Neural progenitor cell (in vitro differentiated cells): ENCODE data around the gene ZDHHC17. TPM values are rescaled to one million over a fixed set of nuclear protein-coding genes. Genes with fewer than 3 reads are reported as not detected.
A peak's percentile ranks its signal among the peaks of the same experiment; 100 is the strongest.

Source experiments
- DNase-seq: peaks from one replicate; pipeline ENCODE4 v3.0.0-alpha.2; 2016; ENCODE audit warnings: low spot score
- H2AFZ ChIP-seq: fragments of 200-600 bp; sonication (generic); replicated peaks from 2 replicates; pipeline ENCODE4 v1.6.1; 2016; ENCODE audit warnings: antibody characterized with exemption
- H3F3A ChIP-seq: fragments of 200-600 bp; sonication (generic); 2 replicates; pipeline ENCODE4 v1.6.1; 2016; ENCODE audit warnings: antibody characterized with exemption, low read depth
- H3K27ac ChIP-seq: fragments of 200-600 bp; sonication (generic); 2 replicates; pipeline ENCODE4 v1.5.1; 2016; ENCODE audit warnings: mild to moderate bottlenecking
- H3K27me3 ChIP-seq: fragments of 200-600 bp; sonication (generic); 2 replicates; pipeline ENCODE4 v1.6.1; 2016; ENCODE audit warnings: mild to moderate bottlenecking, moderate library complexity
- H3K36me3 ChIP-seq: fragments of 200-600 bp; sonication (generic); 2 replicates; pipeline ENCODE4 v1.5.1; 2016
- H3K4me1 ChIP-seq: fragments of 200-600 bp; sonication (generic); 2 replicates; pipeline ENCODE4 v1.6.1; 2016; ENCODE audit warnings: mixed run types
- H3K4me2 ChIP-seq: fragments of 200-600 bp; sonication (generic); 2 replicates; pipeline ENCODE4 v1.6.1; 2016
- H3K4me3 ChIP-seq: fragments of 200-600 bp; sonication (generic); 2 replicates; pipeline ENCODE4 v1.5.1; 2016
- H3K79me2 ChIP-seq: fragments of 200-600 bp; sonication (generic); 2 replicates; pipeline ENCODE4 v1.6.1; 2016; ENCODE audit warnings: low read depth
- H3K9ac ChIP-seq: fragments of 200-600 bp; sonication (generic); 2 replicates; pipeline ENCODE4 v1.6.1; 2016
- H3K9me3 ChIP-seq: fragments of 200-600 bp; sonication (generic); 2 replicates; pipeline ENCODE4 v1.5.1; 2016; ENCODE audit warnings: low read depth
- H4K20me1 ChIP-seq: fragments of 200-600 bp; sonication (generic); 2 replicates; pipeline ENCODE4 v1.6.1; 2016; ENCODE audit warnings: low read depth
- H3K27ac Mint-ChIP-seq: 3 replicates; pipeline ENCODE4 v1.8.0; 2021; ENCODE audit warnings: mixed read lengths
- H3K27me3 Mint-ChIP-seq: 2 replicates; pipeline ENCODE4 v1.8.0; 2022; ENCODE audit warnings: low read depth, mild to moderate bottlenecking, inconsistent platforms, moderate library complexity, mixed read lengths; ENCODE audit not compliant: insufficient read depth
- H3K36me3 Mint-ChIP-seq: 3 replicates; pipeline ENCODE4 v1.8.0; 2021; ENCODE audit warnings: mixed read lengths
- H3K4me1 Mint-ChIP-seq: 3 replicates; pipeline ENCODE4 v1.8.0; 2021; ENCODE audit warnings: mixed read lengths
- H3K4me3 Mint-ChIP-seq: 3 replicates; pipeline ENCODE4 v1.8.0; 2021; ENCODE audit warnings: mild to moderate bottlenecking, moderate library complexity, mixed read lengths
- H3K9me3 Mint-ChIP-seq: 3 replicates; pipeline ENCODE4 v1.8.0; 2020; ENCODE audit warnings: mixed read lengths
- CTCF ChIP-seq: fragments of 200-600 bp; sonication (generic); IDR thresholded peaks from 2 replicates; pipeline ENCODE4 v1.5.1; 2017; ENCODE audit warnings: antibody characterized with exemption, mild to moderate bottlenecking
- EZH2 ChIP-seq: fragments of 200-600 bp; sonication (generic); IDR thresholded peaks from 2 replicates; pipeline ENCODE4 v1.6.1; 2017; ENCODE audit warnings: antibody characterized with exemption, mild to moderate bottlenecking, moderate library complexity
- EZH2phosphoT487 ChIP-seq: fragments of 200-600 bp; sonication (generic); IDR thresholded peaks from 2 replicates; pipeline ENCODE4 v1.6.1; 2017; ENCODE audit warnings: antibody characterized with exemption
- total RNA-seq: library from RNA; depleted of rRNA; stranded (reverse); fragments of >200 nt; gene quantifications from 2 replicates; pipeline ENCODE4 v1.2.3, GENCODE V29; 2015; ENCODE audit warnings: low replicate concordance

ZDHHC17 gene
- total RNA-seq, 1 donor from 2014 or later = 99.1 TPM

GRCh38 chr12:76836633-76837032 lies 72.7 kb downstream of the ZDHHC17 start:
- Mint-ChIP-seq H3K36me3 (peaks cover 5% of the 10 kb centered on the region), H3K4me1 (no peaks in the 10 kb centered on the region), H3K27ac (no peak overlapping the region), H3K4me3 (no peak overlapping the region), H3K9me3 (no peaks in the 10 kb centered on the region), H3K27me3 (no peaks in the 10 kb centered on the region)
- no peaks in the 10 kb centered on the region for H3K4me1 ChIP-seq
- peaks cover 14% of the 10 kb centered on the region for H3K36me3 ChIP-seq
- H3K4me3 ChIP-seq = no peak overlapping the region
- no peak for DNase-seq
- H3F3A ChIP-seq = no peaks in the 10 kb centered on the region
- no peak for TF ChIP-seq CTCF
- no peak for TF ChIP-seq EZH2
- no peak for TF ChIP-seq EZH2phosphoT487
- H2AFZ ChIP-seq = no peak overlapping the region
- no peak overlapping the region for H3K9ac ChIP-seq
- no peak overlapping the region for H3K27ac ChIP-seq
- no peak overlapping the region for H3K4me2 ChIP-seq
- H3K79me2 ChIP-seq = no peaks in the 10 kb centered on the region
- no peaks in the 10 kb centered on the region for H3K9me3 ChIP-seq
- H3K27me3 ChIP-seq = no peaks in the 10 kb centered on the region
- H4K20me1 ChIP-seq = no peaks in the 10 kb centered on the region

- no peak overlapping the region for H3K4me3 Mint-ChIP-seq
Measured at GRCh38 chr12:76847260-76847659, 83.3 kb downstream of the ZDHHC17 start.

GRCh38 chr12:76848132-76848531 lies 84.2 kb downstream of the ZDHHC17 start:
- no peaks in the 10 kb centered on the region for H3K9me3 ChIP-seq
- no peak overlapping the region for H3K4me2 ChIP-seq
- H3K4me1 ChIP-seq = no peaks in the 10 kb centered on the region
- H3K27ac ChIP-seq = no peak overlapping the region
- no peaks in the 10 kb centered on the region for H3K79me2 ChIP-seq
- TF ChIP-seq EZH2 (no peak), CTCF (no peak), EZH2phosphoT487 (no peak)
- no peaks in the 10 kb centered on the region for H3K4me1 Mint-ChIP-seq
- H2AFZ ChIP-seq = no peak overlapping the region
- no peaks in the 10 kb centered on the region for H3K36me3 ChIP-seq
- no peaks in the 10 kb centered on the region for H3K27me3 ChIP-seq
- no peak for DNase-seq
- no peaks in the 10 kb centered on the region for H3F3A ChIP-seq
- H3K4me3 Mint-ChIP-seq = no peak overlapping the region
- no peaks in the 10 kb centered on the region for H3K27me3 Mint-ChIP-seq
- no peaks in the 10 kb centered on the region for H4K20me1 ChIP-seq
- H3K27ac Mint-ChIP-seq = no peak overlapping the region
- H3K36me3 Mint-ChIP-seq = peaks cover 6% of the 10 kb centered on the region
- no peaks in the 10 kb centered on the region for H3K9me3 Mint-ChIP-seq
- H3K4me3 ChIP-seq = no peak overlapping the region
- H3K9ac ChIP-seq = no peak overlapping the region

More at GRCh38 chr12:76847260-76847659, 83.3 kb downstream of the ZDHHC17 start:
- no peaks in the 10 kb centered on the region for H3K9me3 Mint-ChIP-seq
- no peak overlapping the region for H3K4me2 ChIP-seq
- H3K9me3 ChIP-seq = no peaks in the 10 kb centered on the region
- H2AFZ ChIP-seq = no peak overlapping the region
- peaks cover 6% of the 10 kb centered on the region for H3K36me3 Mint-ChIP-seq
- no peak overlapping the region for H3K9ac ChIP-seq
- no peak for DNase-seq
- no peaks in the 10 kb centered on the region for H3K4me1 Mint-ChIP-seq
- no peaks in the 10 kb centered on the region for H3K27me3 ChIP-seq
- no peaks in the 10 kb centered on the region for H3K36me3 ChIP-seq
- H4K20me1 ChIP-seq = no peaks in the 10 kb centered on the region
- TF ChIP-seq CTCF (no peak), EZH2 (no peak), EZH2phosphoT487 (no peak)
- H3K79me2 ChIP-seq = no peaks in the 10 kb centered on the region
- peak overlapping the region; percentile 2 for H3K27ac Mint-ChIP-seq
- H3K4me3 ChIP-seq = no peak overlapping the region
- no peaks in the 10 kb centered on the region for H3K4me1 ChIP-seq
- H3K27me3 Mint-ChIP-seq = no peaks in the 10 kb centered on the region
- no peak overlapping the region for H3K27ac ChIP-seq
- no peaks in the 10 kb centered on the region for H3F3A ChIP-seq
